Bronchus fibroblast of lung (primary cell): ENCODE data around the gene SLC38A3. TPM values are rescaled to one million over a fixed set of nuclear protein-coding genes. Genes with fewer than 3 reads are reported as not detected.

Experiments used
- total RNA-seq: library from RNA; depleted of rRNA; stranded (reverse); fragments of >200 nt; gene quantifications from 2 replicates; pipeline ENCODE4 v1.2.3, GENCODE V29; 2015

The SLC38A3 gene
- total RNA-seq = 0.30 TPM in 1 of 2 replicates, not detected in the other

DNA sequence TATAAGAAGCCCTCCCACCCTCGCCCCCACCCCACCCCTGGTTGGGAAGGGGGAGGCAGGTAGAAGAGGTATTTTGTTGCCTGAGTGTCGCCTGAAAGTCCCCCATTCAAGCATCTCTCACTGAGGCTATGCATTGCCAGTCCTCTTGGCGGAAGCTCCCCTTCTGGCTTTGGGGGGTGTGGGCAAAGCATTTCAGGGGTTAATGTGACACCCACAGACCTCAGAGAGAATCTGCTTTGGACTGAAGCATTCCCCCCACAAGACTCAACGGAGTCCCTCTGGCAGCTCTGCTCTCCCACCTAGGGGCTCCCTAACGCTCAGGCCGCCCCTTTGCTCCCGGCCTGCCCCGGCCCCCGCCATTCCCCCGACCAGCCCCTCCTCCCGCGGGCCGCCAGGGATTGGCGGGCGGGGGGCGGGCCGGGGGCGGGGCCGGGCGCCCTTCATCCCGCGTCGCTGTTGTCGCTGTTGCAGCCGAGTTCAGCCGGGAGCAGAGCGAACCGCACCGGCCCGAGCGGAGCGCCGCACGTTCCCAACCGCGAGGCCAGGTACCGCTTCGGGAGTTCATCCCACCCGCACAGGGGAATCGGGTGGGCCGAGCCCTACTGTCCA lies at the start of gene SLC38A3:
TSS of gene SLC38A3 (plus strand) at position 468 of the 609 bp plus-strand sequence. CDS start 8,929 bp downstream, outside the sequence.

DNA sequence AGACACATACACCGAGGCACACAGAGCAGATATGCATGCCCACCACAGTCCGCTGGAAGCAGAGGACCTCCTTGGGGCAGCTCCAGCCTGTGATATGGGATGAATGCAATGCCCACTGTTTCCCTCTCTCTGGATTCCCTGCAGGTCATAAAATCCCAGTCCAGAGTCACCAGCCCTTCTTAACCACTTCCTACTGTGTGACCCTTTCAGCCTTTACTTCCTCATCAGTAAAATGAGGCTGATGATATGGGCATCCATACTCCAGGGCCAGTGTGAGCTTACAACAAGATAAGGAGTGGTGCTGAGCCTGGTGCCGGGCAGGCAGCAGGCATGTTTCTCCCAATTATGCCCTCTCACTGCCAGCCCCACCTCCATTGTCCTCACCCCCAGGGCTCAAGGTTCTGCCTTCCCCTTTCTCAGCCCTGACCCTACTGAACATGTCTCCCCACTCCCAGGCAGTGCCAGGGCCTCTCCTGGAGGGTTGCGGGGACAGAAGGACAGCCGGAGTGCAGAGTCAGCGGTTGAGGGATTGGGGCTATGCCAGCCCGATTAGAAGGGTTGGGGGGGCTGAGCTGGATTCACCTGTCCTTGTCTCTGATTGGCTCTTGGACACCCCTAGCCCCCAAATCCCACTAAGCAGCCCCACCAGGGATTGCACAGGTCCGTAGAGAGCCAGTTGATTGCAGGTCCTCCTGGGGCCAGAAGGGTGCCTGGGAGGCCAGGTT lies 14.0 kb upstream of the SLC38A3 start, which contains the start of gene GNAT1:
TSS of gene GNAT1 (plus strand) at position 675 of the 725 bp plus-strand sequence. CDS start 116 bp downstream, outside the sequence.

DNA sequence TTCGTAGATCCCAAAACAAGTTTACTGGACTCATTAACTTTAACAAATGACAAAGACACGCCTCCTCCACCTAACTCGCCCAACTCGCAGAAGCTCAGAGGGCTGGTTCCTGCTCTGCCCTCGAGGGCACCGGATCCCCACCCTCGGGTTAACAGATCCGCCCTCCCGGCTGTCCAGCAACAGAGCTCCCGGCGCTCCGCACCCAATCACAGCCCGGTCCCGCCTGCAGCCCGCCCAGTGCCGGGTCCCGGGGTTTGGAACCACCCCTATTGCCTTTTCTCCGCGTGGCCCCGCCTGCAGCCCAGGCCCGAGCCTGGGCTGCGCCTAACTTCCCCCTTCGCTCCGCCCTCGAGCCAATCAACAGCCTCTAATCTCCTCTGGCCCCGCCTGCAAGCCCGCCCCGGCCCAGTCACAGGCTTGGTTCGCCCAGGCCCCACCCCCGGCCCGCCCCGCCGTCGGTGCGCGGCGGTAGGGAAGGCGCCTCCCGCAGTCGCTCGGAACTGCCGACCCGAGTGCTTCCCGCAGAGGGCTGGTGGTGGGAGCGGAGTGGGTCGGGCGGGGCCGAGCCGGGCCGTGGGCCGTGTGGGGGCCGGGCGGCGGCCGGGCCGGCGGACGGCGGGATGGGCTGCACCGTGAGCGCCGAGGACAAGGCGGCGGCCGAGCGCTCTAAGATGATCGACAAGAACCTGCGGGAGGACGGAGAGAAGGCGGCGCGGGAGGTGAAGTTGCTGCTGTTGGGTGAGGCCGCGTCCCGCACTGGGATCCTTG lies 30.8 kb downstream of the SLC38A3 start, which contains the start of gene GNAI2:
TSS of gene GNAI2 (plus strand) at position 489 of the 768 bp plus-strand sequence. CDS start at position 621, 132 bp downstream.

GRCh38 chr3:50268703-50269451 lies 63.8 kb downstream of the SLC38A3 start, which contains the start of gene SEMA3B:
Gene SEMA3B (plus strand): TSS chr3:50269147. CDS start chr3:50269241, 94 bp downstream.

Other genes with a start within 250 kb of the SLC38A3 start
- gene RBM5, start 116.4 kb upstream of the SLC38A3 start, total RNA-seq = 46.5 and 58.2 TPM in 2 replicates
- gene SEMA3F, start 49.9 kb upstream of the SLC38A3 start, total RNA-seq = 40.2 and 41.5 TPM in 2 replicates
- not detected in 2 replicates for gene GNAT1, start 13.7 kb upstream of the SLC38A3 start, total RNA-seq
- 314 and 324 TPM in 2 replicates for gene GNAI2, start 30.9 kb downstream of the SLC38A3 start, total RNA-seq
- gene SEMA3B, start 63.9 kb downstream of the SLC38A3 start, total RNA-seq = 14.3 and 15.3 TPM in 2 replicates
- gene LSMEM2, start 73.8 kb downstream of the SLC38A3 start, total RNA-seq = not detected in 2 replicates
- 95.1 and 101 TPM in 2 replicates for gene IFRD2, start 87.2 kb downstream of the SLC38A3 start, total RNA-seq
- 3.9 and 4.8 TPM in 2 replicates for gene HYAL3, start 94.1 kb downstream of the SLC38A3 start, total RNA-seq
- 21.7 and 23.7 TPM in 2 replicates for gene NAA80, start 94.1 kb downstream of the SLC38A3 start, total RNA-seq
- 3.1 and 3.4 TPM in 2 replicates for gene HYAL1, start 98.3 kb downstream of the SLC38A3 start, total RNA-seq
- 82.4 and 84.6 TPM in 2 replicates for gene HYAL2, start 117.5 kb downstream of the SLC38A3 start, total RNA-seq
- 27.6 and 39.3 TPM in 2 replicates for gene TUSC2, start 123.0 kb downstream of the SLC38A3 start, total RNA-seq
- gene RASSF1, start 135.6 kb downstream of the SLC38A3 start, total RNA-seq = 36.3 and 38.7 TPM in 2 replicates
- 0.34 and 1.3 TPM in 2 replicates for gene ZMYND10, start 140.5 kb downstream of the SLC38A3 start, total RNA-seq
- gene NPRL2, start 145.5 kb downstream of the SLC38A3 start, total RNA-seq = 25.1 and 27.9 TPM in 2 replicates
- gene CYB561D2, start 145.6 kb downstream of the SLC38A3 start, total RNA-seq = 30.3 and 31.9 TPM in 2 replicates
- 52.5 and 56.2 TPM in 2 replicates for gene TMEM115, start 154.2 kb downstream of the SLC38A3 start, total RNA-seq